ENCODE measurements around the gene XRCC1. TPM values are rescaled to one million over a fixed set of nuclear protein-coding genes. Genes with fewer than 3 reads are reported as not detected.

Gene XRCC1
- total RNA-seq, 1 donor from 2014 or later = 14.6 TPM

- Histone ChIP-seq H3K4me2 (ENCODE audit: low read length) (no peak overlapping the region), H3K27me3 (ENCODE audit: insufficient read depth, low read length) (no peaks in the 10 kb centered on the region), H4K20me1 (ENCODE audit: insufficient read depth, low read length) (no peaks in the 10 kb centered on the region), H3K27ac (ENCODE audit: low read depth, low read length) (no peak overlapping the region), H3K36me3 (ENCODE audit: insufficient read depth, low read length) (peaks cover 4% of the 10 kb centered on the region), H2AFZ (ENCODE audit: low read depth, low read length) (no peak overlapping the region), H3K4me1 (ENCODE audit: insufficient read depth, low read length) (peaks cover 11% of the 10 kb centered on the region), H3K79me2 (ENCODE audit: insufficient read depth, low read length) (peaks cover 7% of the 10 kb centered on the region), H3K9me3 (ENCODE audit: insufficient read depth, low read depth, low read length) (no peaks in the 10 kb centered on the region), H3K9ac (ENCODE audit: low read length) (peak overlapping the region; percentile 2), H3K4me3 (ENCODE audit: insufficient read depth, low read depth, low read length) (no peak overlapping the region)
- Mint-ChIP-seq H3K4me3 (ENCODE audit: unreplicated experiment) (peak overlapping the region; percentile 14), H3K27ac (ENCODE audit: unreplicated experiment) (no peak overlapping the region), H3K4me1 (ENCODE audit: low read depth, unreplicated experiment) (peaks cover 7% of the 10 kb centered on the region), H3K9me3 (ENCODE audit: unreplicated experiment) (peaks cover 2% of the 10 kb centered on the region), H3K36me3 (ENCODE audit: low read depth, unreplicated experiment) (peaks cover 15% of the 10 kb centered on the region), H3K27me3 (ENCODE audit: low read depth, unreplicated experiment) (no peaks in the 10 kb centered on the region)
- TF ChIP-seq CTCF (IDR thresholded peaks at IDR 0.05; ENCODE audit: insufficient read depth, low read depth, low read length) (no peak), EZH2 (IDR thresholded peaks at IDR 0.05; ENCODE audit: insufficient read depth, low read length) (no peak)
- FAIRE-seq (no peak), DNase-seq (ENCODE audit: low read depth) (no peak)
These were observed 14.0 kb downstream of the XRCC1 start for GRCh38 chr19:43561139-43561970.

GRCh38 chr19:43560687-43561086 is 14.6 kb downstream of the XRCC1 start:
- no peaks in the 10 kb centered on the region for H3K27me3 Mint-ChIP-seq (ENCODE audit: low read depth, unreplicated experiment)
- DNase-seq (ENCODE audit: low read depth) = no peak
- H3K9me3 Mint-ChIP-seq (ENCODE audit: unreplicated experiment) = peaks cover 2% of the 10 kb centered on the region
- Histone ChIP-seq H3K36me3 (ENCODE audit: insufficient read depth, low read length) (peaks cover 4% of the 10 kb centered on the region), H3K9me3 (ENCODE audit: insufficient read depth, low read depth, low read length) (no peaks in the 10 kb centered on the region), H3K9ac (ENCODE audit: low read length) (peak overlapping the region; percentile 2), H3K4me2 (ENCODE audit: low read length) (no peak overlapping the region), H4K20me1 (ENCODE audit: insufficient read depth, low read length) (no peaks in the 10 kb centered on the region), H3K79me2 (ENCODE audit: insufficient read depth, low read length) (peaks cover 6% of the 10 kb centered on the region), H2AFZ (ENCODE audit: low read depth, low read length) (no peak overlapping the region), H3K27ac (ENCODE audit: low read depth, low read length) (no peak overlapping the region), H3K27me3 (ENCODE audit: insufficient read depth, low read length) (no peaks in the 10 kb centered on the region), H3K4me1 (ENCODE audit: insufficient read depth, low read length) (peaks cover 11% of the 10 kb centered on the region), H3K4me3 (ENCODE audit: insufficient read depth, low read depth, low read length) (no peak overlapping the region)
- H3K4me1 Mint-ChIP-seq (ENCODE audit: low read depth, unreplicated experiment) = peaks cover 7% of the 10 kb centered on the region
- TF ChIP-seq EZH2 (IDR thresholded peaks at IDR 0.05; ENCODE audit: insufficient read depth, low read length) (no peak), CTCF (IDR thresholded peaks at IDR 0.05; ENCODE audit: insufficient read depth, low read depth, low read length) (peak; percentile 13)
- H3K4me3 Mint-ChIP-seq (ENCODE audit: unreplicated experiment) = no peak overlapping the region
- no peak overlapping the region for H3K27ac Mint-ChIP-seq (ENCODE audit: unreplicated experiment)
- no peak for FAIRE-seq
- H3K36me3 Mint-ChIP-seq (ENCODE audit: low read depth, unreplicated experiment) = peaks cover 15% of the 10 kb centered on the region
